Adrenal gland (tissue), 5 donors: ENCODE measurements around the gene TICRR.

Experiments used
- CTCF ChIP-seq, 6 experiments: fragments of 450-650 bp in 4 of 6; fragments of 200-600 bp in 2 of 6; sonication (generic) in 1 of 6; IDR thresholded peaks; 1 replicate in 5 of 6; 2 replicates in 1 of 6; pipeline versions ENCODE4 v1.5.1 to v1.8.0; 2016 to 2021; ENCODE audit warnings: antibody characterized with exemption in 6 of 6, mild to moderate bottlenecking in 2 of 6, moderate library complexity in 1 of 6
- POLR2A ChIP-seq, 2 donors: fragments of 450-650 bp; IDR thresholded peaks; one replicate each; pipeline ENCODE4 v1.6.1; 2017; ENCODE audit warnings: antibody characterized with exemption in 2 of 2, mild to moderate bottlenecking in 2 of 2, moderate library complexity in 1 of 2
- donor health status: DM: no; HTN: no; CAD: no.

- TF ChIP-seq POLR2A (IDR thresholded peaks at IDR 0.05) (no peak), CTCF (IDR thresholded peaks at IDR 0.05) (no peak)
Measured at GRCh38 chr15:89630260-89630659, 55.0 kb downstream of the TICRR start.
